Caco-2 (cell line): ENCODE measurements around the gene AHNAK. TPM values are rescaled to one million over a fixed set of nuclear protein-coding genes. Genes with fewer than 3 reads are reported as not detected.

ENCODE experiments used
- BruUV-seq: library from RNA; stranded (reverse); fragments of 400-500 nt; replicated peaks from 2 replicates; lab custom pipeline; 2021; lab: Mats Ljungman, UMichigan
- CTCF ChIA-PET: fragments of 300-600 bp; sonication (Branson Sonifier 250); formaldehyde crosslinking; loops from one replicate; lab custom pipeline; 2022; ENCODE audit warnings: antibody characterized with exemption; lab: Charles Lee
- POLR2A ChIA-PET: fragments of 300-600 bp; sonication (Branson Sonifier 250); formaldehyde crosslinking; loops from one replicate; lab custom pipeline; 2022; ENCODE audit warnings: antibody characterized with exemption; lab: Charles Lee
- DNase-seq, 2 experiments: peaks; one replicate each; pipeline versions ENCODE4 v3.0.0 to v3.0.0-alpha.2; 2020 to 2022
- H3K27me3 ChIP-seq: replicated peaks from 2 replicates; pipeline ENCODE4 v1.6.0; 2011; ENCODE audit warnings: low read length; ENCODE audit not compliant: control insufficient read depth, insufficient read depth
- H3K36me3 ChIP-seq: 2 replicates; pipeline ENCODE4 v1.5.1; 2011; ENCODE audit warnings: low read length; ENCODE audit not compliant: control insufficient read depth, insufficient read depth
- H3K4me1 ChIP-seq: fragments of 250-450 bp; sonication (Bioruptor Pico); 2 replicates; pipeline ENCODE4 v1.5.1; 2020; ENCODE audit warnings: mild to moderate bottlenecking
- H3K4me3 ChIP-seq: 2 replicates; pipeline ENCODE4 v1.5.1; 2011; ENCODE audit warnings: low read depth, mild to moderate bottlenecking, control low read depth, low read length
- H3K9me3 ChIP-seq: fragments of 250-450 bp; sonication (Bioruptor Pico); 2 replicates; pipeline ENCODE4 v1.5.1; 2020; ENCODE audit warnings: mild to moderate bottlenecking, moderate library complexity
- H3K27ac Mint-ChIP-seq: one replicate; pipeline ENCODE4 v1.8.0; 2022; ENCODE audit warnings: mixed read lengths; ENCODE audit not compliant: unreplicated experiment
- H3K27me3 Mint-ChIP-seq: one replicate; pipeline ENCODE4 v1.8.0; 2022; ENCODE audit warnings: mixed read lengths; ENCODE audit not compliant: insufficient read depth, unreplicated experiment
- H3K36me3 Mint-ChIP-seq: one replicate; pipeline ENCODE4 v1.8.0; 2022; ENCODE audit warnings: mild to moderate bottlenecking, mixed read lengths; ENCODE audit not compliant: insufficient read depth, unreplicated experiment
- H3K4me1 Mint-ChIP-seq: one replicate; pipeline ENCODE4 v1.8.0; 2022; ENCODE audit warnings: low read depth, mixed read lengths; ENCODE audit not compliant: unreplicated experiment
- H3K4me3 Mint-ChIP-seq: one replicate; pipeline ENCODE4 v1.8.0; 2022; ENCODE audit warnings: mild to moderate bottlenecking, moderate library complexity, mixed read lengths; ENCODE audit not compliant: unreplicated experiment
- H3K9me3 Mint-ChIP-seq: one replicate; pipeline ENCODE4 v1.8.0; 2022; ENCODE audit warnings: mixed read lengths; ENCODE audit not compliant: unreplicated experiment
- CTCF ChIP-seq, 2 experiments: fragments of 200-600 bp in 1 of 2; IDR thresholded peaks; 1 replicate in 1 of 2; 2 replicates in 1 of 2; pipeline versions ENCODE4 v1.5.1 to v1.8.0; 2011 to 2022; ENCODE audit warnings: antibody characterized with exemption in 1 of 2, control low read depth in 1 of 2, inconsistent platforms in 1 of 2, low read depth in 1 of 2, low read length in 1 of 2, mild to moderate bottlenecking in 1 of 2, moderate library complexity in 1 of 2; ENCODE audit not compliant: insufficient read depth in 1 of 2, severe bottlenecking in 1 of 2, unreplicated experiment in 1 of 2
- intact Hi-C: fragments of 100-400 bp; cut with micrococcal nuclease; formaldehyde crosslinking; loops from one replicate; pipeline ENCODE4 v1.10.0; 2022; ENCODE audit not compliant: unreplicated experiment
- total RNA-seq: library from RNA; stranded (reverse); gene quantifications from 2 replicates; pipeline ENCODE4 v1.2.3, GENCODE V29; 2022

Gene AHNAK
- total RNA-seq, 1 experiment from 2014 or later: 312 TPM

- POLR2A ChIA-PET: no interaction called here
- peak overlapping the region; percentile 26 for H3K27ac Mint-ChIP-seq
These were observed 146.3 kb downstream of the AHNAK start for GRCh38 chr11:62400281-62400680.

GRCh38 chr11:62399878-62400266 is 146.7 kb downstream of the AHNAK start:
- intact Hi-C loops: loop anchor here (10.0 kb wide), 1 partner anchor 275 kb away; the partner anchor contains the start of genes LBHD1, UBXN1 and UQCC3
- Mint-ChIP-seq H3K4me1 (peaks cover 35% of the 10 kb centered on the region), H3K4me3 (no peak overlapping the region), H3K27me3 (no peaks in the 10 kb centered on the region), H3K27ac (peak overlapping the region; percentile 26), H3K36me3 (peaks cover 14% of the 10 kb centered on the region), H3K9me3 (no peaks in the 10 kb centered on the region)
- H3K9me3 ChIP-seq: no peaks in the 10 kb centered on the region
- POLR2A ChIA-PET: no interaction called here
- no peak overlapping the region for H3K4me3 ChIP-seq
- H3K4me1 ChIP-seq: peaks cover 60% of the 10 kb centered on the region
- DNase-seq: no peak
- no peaks in the 10 kb centered on the region for H3K36me3 ChIP-seq
- no peak for TF ChIP-seq CTCF (IDR thresholded peaks at IDR 0.05; ENCODE audit: insufficient read depth in 1 of 2, low read depth in 1 of 2, low read length in 1 of 2, severe bottlenecking in 1 of 2, unreplicated experiment in 1 of 2)
- no TSS peak for BruUV-seq
- no peaks in the 10 kb centered on the region for H3K27me3 ChIP-seq
- CTCF ChIA-PET: interaction anchor here (1.0 to 1.2 kb wide), 3 partner anchors 25 to 161 kb away, joined by 3 read pairs; no protein-coding TSS in a partner anchor

More at GRCh38 chr11:62400281-62400680, 146.3 kb downstream of the AHNAK start:
- no TSS peak for BruUV-seq
- no peaks in the 10 kb centered on the region for H3K27me3 ChIP-seq
- H3K36me3 Mint-ChIP-seq: peaks cover 18% of the 10 kb centered on the region
- no peak for TF ChIP-seq CTCF (IDR thresholded peaks at IDR 0.05; ENCODE audit: insufficient read depth in 1 of 2, low read depth in 1 of 2, low read length in 1 of 2, severe bottlenecking in 1 of 2, unreplicated experiment in 1 of 2)
- H3K4me1 Mint-ChIP-seq: peaks cover 31% of the 10 kb centered on the region
- DNase-seq: no peak
- H3K4me3 ChIP-seq: no peak overlapping the region
- CTCF ChIA-PET: interaction anchor here (1.0 to 1.2 kb wide), 2 partner anchors 159 to 160 kb away, joined by 3 read pairs; no protein-coding TSS in a partner anchor
- H3K4me1 ChIP-seq: peaks cover 56% of the 10 kb centered on the region
- intact Hi-C loops: no loop called here
- no peaks in the 10 kb centered on the region for H3K9me3 Mint-ChIP-seq
- no peaks in the 10 kb centered on the region for H3K36me3 ChIP-seq
- no peak overlapping the region for H3K4me3 Mint-ChIP-seq
- H3K9me3 ChIP-seq: no peaks in the 10 kb centered on the region
- no peaks in the 10 kb centered on the region for H3K27me3 Mint-ChIP-seq

DNA sequence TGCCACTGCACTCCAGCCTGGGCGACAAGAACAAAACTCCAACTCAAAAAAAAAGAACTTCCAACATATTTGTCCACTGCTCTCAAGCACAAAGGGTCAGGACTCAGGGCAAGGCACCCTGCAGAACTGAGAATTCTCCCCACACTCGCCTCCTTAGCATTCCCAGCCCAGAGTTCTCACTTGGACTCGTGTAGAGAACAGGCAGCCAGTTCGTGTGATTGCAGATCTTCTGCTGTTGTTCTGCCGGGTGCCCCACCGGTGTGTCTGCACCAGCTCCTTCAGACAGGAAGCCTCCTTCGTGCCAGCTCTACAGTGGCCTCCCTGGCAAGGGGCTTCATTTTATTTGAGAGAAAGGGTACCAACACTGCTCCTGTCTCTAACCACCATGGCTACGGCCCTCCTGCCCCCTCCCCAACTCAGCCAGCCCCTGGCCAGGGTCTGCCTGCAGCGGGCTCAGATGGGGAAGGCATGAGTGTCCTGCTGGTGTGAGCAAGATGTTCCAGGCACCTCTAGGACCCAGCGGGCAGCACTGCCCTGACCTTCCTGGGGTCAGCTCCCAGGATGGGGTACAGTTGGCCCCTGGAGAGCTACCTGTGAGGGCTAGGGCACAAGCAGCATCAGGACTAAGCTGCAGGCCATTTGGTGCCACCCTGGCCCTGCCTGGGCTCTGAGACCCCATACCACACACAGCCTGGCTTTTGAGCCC is 147.3 kb downstream of the AHNAK start:
- no peak for TF ChIP-seq CTCF (IDR thresholded peaks at IDR 0.05; ENCODE audit: insufficient read depth in 1 of 2, low read depth in 1 of 2, low read length in 1 of 2, severe bottlenecking in 1 of 2, unreplicated experiment in 1 of 2)
- peaks cover 65% of the 10 kb centered on the region for H3K4me1 ChIP-seq
- intact Hi-C loops: loop anchor here (10.0 kb wide), 1 partner anchor 275 kb away; the partner anchor contains the start of genes LBHD1, UBXN1 and UQCC3
- no peak overlapping the region for H3K4me3 ChIP-seq
- peaks cover 12% of the 10 kb centered on the region for H3K36me3 Mint-ChIP-seq
- no peaks in the 10 kb centered on the region for H3K9me3 ChIP-seq
- H3K36me3 ChIP-seq: no peaks in the 10 kb centered on the region
- ChIA-PET POLR2A (interaction anchor here (0.6 kb wide), 1 partner anchor 175 kb away, joined by 3 read pairs; the partner anchor contains the start of gene EEF1G), CTCF (interaction anchor here (1.0 kb wide), 1 partner anchor 25 kb away, joined by 3 read pairs; no protein-coding TSS in a partner anchor)
- no TSS peak for BruUV-seq
- no peaks in the 10 kb centered on the region for H3K9me3 Mint-ChIP-seq
- H3K4me3 Mint-ChIP-seq: no peak overlapping the region
- no peaks in the 10 kb centered on the region for H3K27me3 ChIP-seq
- peaks cover 38% of the 10 kb centered on the region for H3K4me1 Mint-ChIP-seq
- DNase-seq: no peak
- peak overlapping the region; percentile 91 for H3K27ac Mint-ChIP-seq
- H3K27me3 Mint-ChIP-seq: no peaks in the 10 kb centered on the region
